Right lobe of liver (tissue), 6 donors: ENCODE results near the gene TMEM253. TPM values are rescaled to one million over a fixed set of nuclear protein-coding genes. Genes with fewer than 3 reads are reported as not detected.

Experiments used
- ATAC-seq, 4 donors: fragments of 200-7000 bp; cut with Tn5 transposase; one replicate each; pipeline ENCODE4 v1.9.1; 2020; ENCODE audit warnings: mild to moderate bottlenecking in 4 of 4, moderate library complexity in 4 of 4
- DNase-seq, 3 donors: peaks; one replicate each; pipeline ENCODE4 v3.0.0-alpha.2; 2020
- H3K27ac ChIP-seq, 3 donors: fragments of 200-600 bp; one replicate each; pipeline ENCODE4 v1.8.0; 2022
- H3K27me3 ChIP-seq, 2 donors: fragments of 200-600 bp; one replicate each; pipeline ENCODE4 v1.8.0; 2022
- H3K36me3 ChIP-seq, 4 donors: fragments of 200-600 bp; sonication (generic) in 1 of 4; one replicate each; pipeline versions ENCODE4 v1.5.1 to v1.8.0; 2017 to 2022; ENCODE audit warnings: control low read depth in 1 of 4
- H3K4me1 ChIP-seq, 4 donors: fragments of 200-600 bp; sonication (generic) in 1 of 4; one replicate each; pipeline versions ENCODE4 v1.5.1 to v1.8.0; 2017 to 2022; ENCODE audit warnings: control low read depth in 1 of 4
- H3K4me3 ChIP-seq, 3 donors: fragments of 200-600 bp; one replicate each; pipeline ENCODE4 v1.8.0; 2022
- H3K9me3 ChIP-seq, 4 donors: fragments of 200-600 bp; sonication (generic) in 1 of 4; one replicate each; pipeline versions ENCODE4 v1.5.1 to v1.8.0; 2017 to 2022; ENCODE audit warnings: control low read depth in 1 of 4
- CTCF ChIP-seq, 4 donors: fragments of 200-600 bp in 3 of 4; fragments of 450-650 bp in 1 of 4; IDR thresholded peaks; one replicate each; pipeline versions ENCODE4 v1.5.1 to v1.8.0; 2016 to 2022; ENCODE audit warnings: antibody characterized with exemption in 4 of 4, mild to moderate bottlenecking in 2 of 4
- POLR2A ChIP-seq: fragments of 450-650 bp; IDR thresholded peaks from one replicate; pipeline ENCODE4 v1.6.1; 2017; ENCODE audit warnings: antibody characterized with exemption, mild to moderate bottlenecking
- WGBS: methylation state at CpG from one replicate; pipeline ENCODE4 v1.1.6; 2018; ENCODE audit warnings: low coverage, low lambda C conversion rate; ENCODE audit not compliant: insufficient coverage; ENCODE audit errors: missing lambda C conversion rate; 5-methylcytosine and 5-hydroxymethylcytosine counted together
- intact Hi-C, 2 donors: fragments of 100-400 bp; cut with DNase I; formaldehyde crosslinking; loops; one replicate each; pipeline versions ENCODE4 v1.11.2 to v1.14.1; 2022
- total RNA-seq, 6 experiments: library from RNA; depleted of rRNA in 2 of 6; stranded (reverse); fragments of >200 nt in 2 of 6; fragmentation: NEBNext Ultra II Directional in 3 of 6; extraction: Animal tissue kit (Norgen Biotek cat#: 25700) in 3 of 6; gene quantifications; one replicate each; pipeline versions ENCODE4 v1.1.0 to v1.2.4, GENCODE V29; 2016 to 2023
- donor health status: DM: no; HTN: yes; CAD: no.
- donor health status: DM: no; HTN: no; CAD: no.
- donor health status: DM: no; HTN: no; CAD: no.
- donor health status: DM: no; HTN: yes; CAD: no.
- donor health status: DM: no; HTN: yes; CAD: no.

TMEM253 gene
- total RNA-seq, 6 experiments from 2014 or later = 0.20 to 1.2 (median 0.38) TPM; not detected in 2

DNA sequence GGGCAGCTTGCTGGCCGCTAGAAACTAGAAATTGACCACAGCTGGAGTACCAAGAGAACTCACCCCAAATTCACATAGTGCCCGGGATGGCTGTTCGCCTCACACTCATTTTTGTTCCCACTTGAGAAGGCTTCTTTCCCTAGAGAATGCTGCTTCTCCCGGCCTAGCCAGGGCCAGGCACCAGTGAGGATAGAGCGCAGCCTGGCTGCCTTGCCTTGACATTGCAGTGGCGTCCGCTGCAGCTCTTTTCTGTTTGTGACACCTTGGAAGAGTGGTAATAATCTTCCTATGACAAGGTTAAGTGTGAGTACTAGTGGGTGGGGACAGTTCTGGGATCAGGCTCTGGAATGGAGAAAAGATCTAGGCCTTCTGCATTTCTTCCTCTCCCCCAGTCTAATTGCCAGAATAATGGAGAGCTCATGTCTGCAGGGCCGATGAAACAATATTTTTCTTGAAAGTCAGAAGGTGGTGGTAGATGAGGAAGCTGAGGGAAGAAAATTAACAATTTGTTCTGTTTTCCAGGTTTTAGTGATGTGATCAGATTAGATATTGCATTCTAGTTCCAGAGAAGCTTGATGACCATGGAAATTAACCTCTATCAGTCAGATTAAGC lies 3.7 kb downstream of the TMEM253 start:
- Histone ChIP-seq H3K27ac (peak overlapping the region; percentile 93 to 99 (median 98)), H3K4me3 (peak overlapping the region; percentile 55 to 69 (median 68)), H3K9me3 (no peaks in the 10 kb centered on the region), H3K27me3 (no peaks in the 10 kb centered on the region), H3K4me1 (peaks cover 0 to 43% (median 24%) of the 10 kb centered on the region in 4 donors), H3K36me3 (no peaks in the 10 kb centered on the region)
- peak; percentile 56 to 68 (median 62) for ATAC-seq
- intact Hi-C loops = loop anchor here in 1 of 2 donors (5.0 kb wide), 1 partner anchor 47 kb away; the partner anchor contains the start of gene RNASE8
- TF ChIP-seq POLR2A = no peak
- peak; percentile 88 to 94 (median 92) for TF ChIP-seq CTCF (IDR thresholded peaks at IDR 0.05)
- WGBS = 1% methylated on average over 7 of the region's 8 CpGs
- peak; percentile 74 to 81 (median 76) for DNase-seq

- TF ChIP-seq CTCF (IDR thresholded peaks at IDR 0.05) = no peak
- TF ChIP-seq POLR2A = no peak
- no peak for ATAC-seq
- 75% methylated on average over 7 of the region's 8 CpGs for WGBS
- intact Hi-C loops = no loop called here
- Histone ChIP-seq H3K9me3 (no peaks in the 10 kb centered on the region), H3K27ac (peak overlapping the region; percentile 93 to 99 (median 98)), H3K4me3 (no peak overlapping the region), H3K36me3 (no peaks in the 10 kb centered on the region), H3K27me3 (no peaks in the 10 kb centered on the region), H3K4me1 (peaks cover 0 to 43% (median 24%) of the 10 kb centered on the region in 4 donors)
- DNase-seq = no peak
Measured at GRCh38 chr14:21105095-21105494, 4.2 kb downstream of the TMEM253 start.

- intact Hi-C loops = no loop called here
- Histone ChIP-seq H3K4me3 (peak overlapping the region in 1 of 3 donors; percentile 6), H3K9me3 (no peaks in the 10 kb centered on the region), H3K27me3 (no peaks in the 10 kb centered on the region), H3K36me3 (no peaks in the 10 kb centered on the region), H3K4me1 (peaks cover 0 to 43% (median 24%) of the 10 kb centered on the region in 4 donors), H3K27ac (peak overlapping the region; percentile 7 to 99 (median 54))
- TF ChIP-seq CTCF (IDR thresholded peaks at IDR 0.05) (no peak), POLR2A (no peak)
- ATAC-seq = no peak
- 48% methylated on average over 4 of the region's 4 CpGs for WGBS
- no peak for DNase-seq
Measured at GRCh38 chr14:21106176-21106497, 5.3 kb downstream of the TMEM253 start.

DNA sequence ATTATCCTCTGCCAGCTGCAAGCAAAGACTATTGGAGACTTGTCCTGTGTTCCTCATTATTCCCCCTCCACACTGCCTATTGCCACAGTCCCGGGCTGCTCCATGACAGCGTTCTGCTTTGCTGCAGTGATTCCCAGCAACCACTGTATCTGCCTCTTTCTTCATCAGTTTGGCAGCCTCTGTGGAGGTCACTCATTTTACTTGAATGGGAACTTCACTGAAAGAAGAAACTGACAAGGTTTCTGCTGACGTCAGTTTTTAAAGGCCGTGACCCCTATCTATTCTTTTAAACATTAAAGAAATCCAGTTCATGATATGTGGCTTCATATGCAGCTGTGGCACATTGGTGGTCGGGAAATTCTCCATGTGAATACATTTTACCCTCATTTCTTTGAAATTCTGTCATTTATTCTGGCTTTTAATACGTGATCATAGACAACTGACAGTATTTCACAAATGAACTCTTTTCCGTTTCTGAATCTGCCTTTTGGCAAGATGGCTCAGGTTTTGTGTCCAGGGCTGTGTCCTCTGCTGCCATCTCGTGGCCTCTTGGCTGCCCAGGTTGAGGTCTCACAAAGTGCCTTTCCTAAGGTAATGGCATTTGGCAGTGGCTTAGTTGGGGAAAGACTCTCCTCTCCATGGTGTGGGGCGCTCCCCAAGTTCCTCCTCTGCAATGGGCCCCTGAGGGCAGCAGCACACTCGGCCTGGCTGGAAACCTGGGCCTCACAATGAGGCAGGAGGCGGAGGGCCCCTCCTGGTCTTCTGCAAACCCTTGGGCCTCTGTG lies 5.8 kb downstream of the TMEM253 start:
- 12% methylated on average over 10 of the region's 11 CpGs for WGBS

More for the DNA sequence above, 5.8 kb downstream of the TMEM253 start:
- peak; percentile 50 to 63 (median 58) for ATAC-seq
- intact Hi-C loops = no loop called here
- peak; percentile 84 to 96 (median 94) for TF ChIP-seq CTCF (IDR thresholded peaks at IDR 0.05)
- TF ChIP-seq POLR2A = no peak
- H3K9me3 ChIP-seq = no peaks in the 10 kb centered on the region
- no peaks in the 10 kb centered on the region for H3K27me3 ChIP-seq
- H3K4me3 ChIP-seq = peak overlapping the region; percentile 1 to 11 (median 6)
- H3K36me3 ChIP-seq = no peaks in the 10 kb centered on the region
- peak; percentile 85 to 89 (median 89) for DNase-seq
- peak overlapping the region; percentile 7 to 99 (median 54) for H3K27ac ChIP-seq
- peaks cover 0 to 43% (median 24%) of the 10 kb centered on the region in 4 donors for H3K4me1 ChIP-seq
